Caco-2 (cell line): ENCODE measurements around the gene SCFD1. TPM values are rescaled to one million over a fixed set of nuclear protein-coding genes. Genes with fewer than 3 reads are reported as not detected.

Experiments used
- BruUV-seq: library from RNA; stranded (reverse); fragments of 400-500 nt; replicated peaks from 2 replicates; lab custom pipeline; 2021; lab: Mats Ljungman, UMichigan
- CTCF ChIA-PET: fragments of 300-600 bp; sonication (Branson Sonifier 250); formaldehyde crosslinking; loops from one replicate; lab custom pipeline; 2022; ENCODE audit warnings: antibody characterized with exemption; lab: Charles Lee
- POLR2A ChIA-PET: fragments of 300-600 bp; sonication (Branson Sonifier 250); formaldehyde crosslinking; loops from one replicate; lab custom pipeline; 2022; ENCODE audit warnings: antibody characterized with exemption; lab: Charles Lee
- DNase-seq, 2 experiments: peaks; one replicate each; pipeline versions ENCODE4 v3.0.0 to v3.0.0-alpha.2; 2020 to 2022
- H3K27me3 ChIP-seq: replicated peaks from 2 replicates; pipeline ENCODE4 v1.6.0; 2011; ENCODE audit warnings: low read length; ENCODE audit not compliant: control insufficient read depth, insufficient read depth
- H3K36me3 ChIP-seq: 2 replicates; pipeline ENCODE4 v1.5.1; 2011; ENCODE audit warnings: low read length; ENCODE audit not compliant: control insufficient read depth, insufficient read depth
- H3K4me1 ChIP-seq: fragments of 250-450 bp; sonication (Bioruptor Pico); 2 replicates; pipeline ENCODE4 v1.5.1; 2020; ENCODE audit warnings: mild to moderate bottlenecking
- H3K4me3 ChIP-seq: 2 replicates; pipeline ENCODE4 v1.5.1; 2011; ENCODE audit warnings: low read depth, mild to moderate bottlenecking, control low read depth, low read length
- H3K9me3 ChIP-seq: fragments of 250-450 bp; sonication (Bioruptor Pico); 2 replicates; pipeline ENCODE4 v1.5.1; 2020; ENCODE audit warnings: mild to moderate bottlenecking, moderate library complexity
- H3K27ac Mint-ChIP-seq: one replicate; pipeline ENCODE4 v1.8.0; 2022; ENCODE audit warnings: mixed read lengths; ENCODE audit not compliant: unreplicated experiment
- H3K27me3 Mint-ChIP-seq: one replicate; pipeline ENCODE4 v1.8.0; 2022; ENCODE audit warnings: mixed read lengths; ENCODE audit not compliant: insufficient read depth, unreplicated experiment
- H3K36me3 Mint-ChIP-seq: one replicate; pipeline ENCODE4 v1.8.0; 2022; ENCODE audit warnings: mild to moderate bottlenecking, mixed read lengths; ENCODE audit not compliant: insufficient read depth, unreplicated experiment
- H3K4me1 Mint-ChIP-seq: one replicate; pipeline ENCODE4 v1.8.0; 2022; ENCODE audit warnings: low read depth, mixed read lengths; ENCODE audit not compliant: unreplicated experiment
- H3K4me3 Mint-ChIP-seq: one replicate; pipeline ENCODE4 v1.8.0; 2022; ENCODE audit warnings: mild to moderate bottlenecking, moderate library complexity, mixed read lengths; ENCODE audit not compliant: unreplicated experiment
- H3K9me3 Mint-ChIP-seq: one replicate; pipeline ENCODE4 v1.8.0; 2022; ENCODE audit warnings: mixed read lengths; ENCODE audit not compliant: unreplicated experiment
- CTCF ChIP-seq, 2 experiments: fragments of 200-600 bp in 1 of 2; IDR thresholded peaks; 1 replicate in 1 of 2; 2 replicates in 1 of 2; pipeline versions ENCODE4 v1.5.1 to v1.8.0; 2011 to 2022; ENCODE audit warnings: antibody characterized with exemption in 1 of 2, control low read depth in 1 of 2, inconsistent platforms in 1 of 2, low read depth in 1 of 2, low read length in 1 of 2, mild to moderate bottlenecking in 1 of 2, moderate library complexity in 1 of 2; ENCODE audit not compliant: insufficient read depth in 1 of 2, severe bottlenecking in 1 of 2, unreplicated experiment in 1 of 2
- intact Hi-C: fragments of 100-400 bp; cut with micrococcal nuclease; formaldehyde crosslinking; loops from one replicate; pipeline ENCODE4 v1.10.0; 2022; ENCODE audit not compliant: unreplicated experiment
- total RNA-seq: library from RNA; stranded (reverse); gene quantifications from 2 replicates; pipeline ENCODE4 v1.2.3, GENCODE V29; 2022

SCFD1 gene
- total RNA-seq, 1 experiment from 2014 or later = 78.1 TPM

- Mint-ChIP-seq H3K4me1 (no peaks in the 10 kb centered on the region), H3K9me3 (peaks cover 3% of the 10 kb centered on the region), H3K27me3 (peaks cover 3% of the 10 kb centered on the region), H3K27ac (no peak overlapping the region), H3K36me3 (no peaks in the 10 kb centered on the region), H3K4me3 (no peak overlapping the region)
- ChIA-PET POLR2A (no interaction called here), CTCF (no interaction called here)
- BruUV-seq = no TSS peak
- intact Hi-C loops = loop anchor here (2.0 kb wide), 1 partner anchor 100 kb away; no protein-coding TSS in a partner anchor
- no peaks in the 10 kb centered on the region; the same call in 1 of the 2 replicates for H3K27me3 ChIP-seq
- no peaks in the 10 kb centered on the region for H3K9me3 ChIP-seq
- H3K4me1 ChIP-seq = no peaks in the 10 kb centered on the region
- no peak for TF ChIP-seq CTCF (IDR thresholded peaks at IDR 0.05; ENCODE audit: insufficient read depth in 1 of 2, low read depth in 1 of 2, low read length in 1 of 2, severe bottlenecking in 1 of 2, unreplicated experiment in 1 of 2)
- no peak for DNase-seq
- H3K36me3 ChIP-seq = no peaks in the 10 kb centered on the region
- H3K4me3 ChIP-seq = no peak overlapping the region
Measured at GRCh38 chr14:30757082-30757481, 135.0 kb downstream of the SCFD1 start.

- Mint-ChIP-seq H3K36me3 (no peaks in the 10 kb centered on the region), H3K9me3 (peaks cover 19% of the 10 kb centered on the region), H3K27ac (no peak overlapping the region), H3K4me1 (no peaks in the 10 kb centered on the region), H3K4me3 (no peak overlapping the region), H3K27me3 (peaks cover 3% of the 10 kb centered on the region)
- no peak for TF ChIP-seq CTCF (IDR thresholded peaks at IDR 0.05; ENCODE audit: insufficient read depth in 1 of 2, low read depth in 1 of 2, low read length in 1 of 2, severe bottlenecking in 1 of 2, unreplicated experiment in 1 of 2)
- intact Hi-C loops = no loop called here
- no peaks in the 10 kb centered on the region; the same call in 1 of the 2 replicates for H3K27me3 ChIP-seq
- peaks cover 19% of the 10 kb centered on the region for H3K9me3 ChIP-seq
- POLR2A ChIA-PET = no interaction called here
- no peaks in the 10 kb centered on the region for H3K36me3 ChIP-seq
- no peak overlapping the region for H3K4me3 ChIP-seq
- BruUV-seq = no TSS peak
- CTCF ChIA-PET = no interaction called here
- DNase-seq = no peak
- H3K4me1 ChIP-seq = no peaks in the 10 kb centered on the region
Measured at GRCh38 chr14:30759172-30760125, 137.3 kb downstream of the SCFD1 start.

GRCh38 chr14:30763891-30764290 lies 141.8 kb downstream of the SCFD1 start:
- peaks cover 22% of the 10 kb centered on the region for H3K9me3 ChIP-seq
- no peaks in the 10 kb centered on the region for H3K4me1 Mint-ChIP-seq
- no peak for TF ChIP-seq CTCF (IDR thresholded peaks at IDR 0.05; ENCODE audit: insufficient read depth in 1 of 2, low read depth in 1 of 2, low read length in 1 of 2, severe bottlenecking in 1 of 2, unreplicated experiment in 1 of 2)
- no peaks in the 10 kb centered on the region for H3K27me3 Mint-ChIP-seq
- no peaks in the 10 kb centered on the region for H3K27me3 ChIP-seq
- ChIA-PET CTCF (no interaction called here), POLR2A (no interaction called here)
- no peak overlapping the region for H3K4me3 ChIP-seq
- no peak overlapping the region for H3K4me3 Mint-ChIP-seq
- H3K27ac Mint-ChIP-seq = no peak overlapping the region
- H3K36me3 Mint-ChIP-seq = peaks cover 6% of the 10 kb centered on the region
- H3K4me1 ChIP-seq = no peaks in the 10 kb centered on the region
- no TSS peak for BruUV-seq
- intact Hi-C loops = no loop called here
- H3K9me3 Mint-ChIP-seq = peaks cover 24% of the 10 kb centered on the region
- DNase-seq = no peak
- H3K36me3 ChIP-seq = no peaks in the 10 kb centered on the region
